Measurements from ENCODE around the gene FMNL3.
"Not testable (repeated sequence)": the region's sequence is repeated elsewhere in the genome, so short reads cannot be mapped to it uniquely, and the experiment has no call there.

FMNL3 gene

GRCh38 chr12:49631336-49631907, 75.8 kb downstream of the FMNL3 start:
- no peak for DNase-seq (ENCODE audit: low read depth)

DNA sequence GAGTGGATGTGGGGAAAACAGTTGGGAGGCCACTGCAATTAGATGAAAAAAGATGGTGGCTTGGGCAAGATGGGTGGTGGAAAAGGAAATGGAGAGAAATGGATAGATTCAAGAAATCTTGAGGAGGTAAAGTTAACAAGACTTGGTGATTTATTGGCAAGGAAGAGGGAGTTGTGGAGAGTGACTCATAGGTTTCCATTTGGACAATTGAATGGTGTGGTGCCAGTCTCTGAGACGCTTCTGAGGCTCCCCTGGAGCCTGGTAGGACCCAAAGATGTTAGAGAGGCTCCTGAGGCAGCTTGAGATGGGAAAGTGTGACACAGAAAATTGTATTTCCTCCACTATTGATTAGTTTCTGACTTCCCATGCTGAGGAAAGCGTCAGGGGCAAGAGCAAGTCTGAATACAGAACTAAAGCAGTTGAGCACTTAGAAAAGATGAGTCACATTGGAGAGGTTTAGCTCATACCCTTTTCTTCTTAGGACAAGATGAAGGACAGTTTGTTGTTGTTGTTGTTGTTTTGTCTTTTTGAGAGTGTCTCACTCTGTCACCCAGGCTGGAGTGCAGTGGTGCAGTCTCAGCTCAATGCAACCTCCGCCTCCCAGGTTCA, 79.3 kb downstream of the FMNL3 start:
- DNase-seq (ENCODE audit: low read depth), result no peak

- DNase-seq (ENCODE audit: low read depth), result no peak
These were observed 80.4 kb downstream of the FMNL3 start for GRCh38 chr12:49626836-49627235.

DNA sequence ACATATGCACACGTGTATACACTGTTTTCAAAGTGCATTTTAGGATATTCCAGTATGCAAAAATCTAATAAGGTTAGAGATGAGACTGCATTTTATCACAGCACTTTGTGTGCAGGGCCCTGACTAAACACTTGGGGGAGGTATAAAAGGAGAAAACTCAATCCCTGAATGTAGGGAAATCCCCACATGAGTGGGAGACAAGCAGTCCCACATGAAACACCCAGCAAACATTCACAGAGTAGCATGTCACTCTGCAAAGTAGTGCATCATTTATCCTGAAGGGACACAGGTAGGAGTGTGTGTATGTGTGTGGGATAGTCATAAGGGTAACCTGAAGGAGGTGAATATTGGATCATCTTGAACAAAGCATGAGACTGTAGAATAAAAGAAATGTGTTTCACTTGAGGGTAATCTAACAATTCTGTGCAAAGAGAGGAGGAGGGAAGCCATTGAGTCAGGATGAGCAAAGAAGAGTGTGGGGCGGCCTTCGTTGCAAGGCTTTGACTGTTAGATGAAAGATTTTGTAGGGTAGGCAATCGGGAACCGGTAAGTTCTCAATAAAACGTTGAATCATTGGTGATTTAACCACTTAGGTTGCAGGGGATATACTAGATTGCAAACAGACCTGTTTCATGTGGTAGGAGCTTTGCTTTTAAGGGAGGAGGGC, 80.9 kb downstream of the FMNL3 start:
- DNase-seq (ENCODE audit: low read depth), result no peak

GRCh38 chr12:49624921-49625577, 82.2 kb downstream of the FMNL3 start:
- DNase-seq (ENCODE audit: low read depth), result no peak

DNA sequence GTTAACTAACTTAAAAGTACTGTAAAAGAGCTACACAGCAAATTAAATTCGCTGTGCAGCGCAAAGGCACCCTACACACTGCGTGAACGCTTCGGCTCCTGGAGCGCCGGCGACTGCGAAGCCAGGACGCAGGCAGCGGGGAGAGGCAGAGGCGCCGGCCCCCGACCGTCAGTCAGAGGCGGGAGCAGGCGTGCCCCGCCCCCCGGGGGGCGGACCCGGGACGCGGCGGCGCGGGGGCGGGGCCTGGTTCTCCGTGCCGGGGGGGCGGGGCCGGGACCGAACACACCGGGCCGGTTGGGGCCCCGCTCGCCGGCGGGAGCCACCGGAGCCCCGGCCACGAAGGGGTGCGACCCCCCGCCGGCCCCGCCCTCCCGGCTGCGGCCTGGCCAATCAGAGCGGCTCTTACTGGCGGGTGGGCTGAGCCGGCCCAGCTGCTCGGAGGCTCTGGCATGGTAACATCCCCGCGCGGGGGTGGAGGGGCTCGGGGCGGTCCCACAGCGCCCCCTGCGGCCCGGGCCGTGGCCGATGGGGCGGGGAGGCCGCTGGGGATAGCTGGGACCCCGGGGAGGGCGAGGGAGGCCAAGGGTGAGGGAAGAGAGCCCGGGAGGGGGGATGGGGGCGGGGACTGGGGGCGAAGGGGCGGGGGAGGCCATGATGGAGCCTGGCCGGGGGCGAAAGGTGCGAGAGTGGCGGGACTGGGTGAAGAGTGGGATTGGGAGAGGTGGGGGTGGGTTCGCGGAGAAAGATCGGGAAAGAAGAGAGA, 83.9 kb downstream of the FMNL3 start, which contains the start of gene PRPF40B:
Gene PRPF40B (plus strand): TSS at position 420 of the 763 bp plus-strand sequence. CDS start 30 bp downstream, at position 450.
- peak; percentile 51 for DNase-seq (ENCODE audit: low read depth)

- no peak for DNase-seq (ENCODE audit: low read depth)
These were observed 84.6 kb downstream of the FMNL3 start for GRCh38 chr12:49622501-49623141.

DNA sequence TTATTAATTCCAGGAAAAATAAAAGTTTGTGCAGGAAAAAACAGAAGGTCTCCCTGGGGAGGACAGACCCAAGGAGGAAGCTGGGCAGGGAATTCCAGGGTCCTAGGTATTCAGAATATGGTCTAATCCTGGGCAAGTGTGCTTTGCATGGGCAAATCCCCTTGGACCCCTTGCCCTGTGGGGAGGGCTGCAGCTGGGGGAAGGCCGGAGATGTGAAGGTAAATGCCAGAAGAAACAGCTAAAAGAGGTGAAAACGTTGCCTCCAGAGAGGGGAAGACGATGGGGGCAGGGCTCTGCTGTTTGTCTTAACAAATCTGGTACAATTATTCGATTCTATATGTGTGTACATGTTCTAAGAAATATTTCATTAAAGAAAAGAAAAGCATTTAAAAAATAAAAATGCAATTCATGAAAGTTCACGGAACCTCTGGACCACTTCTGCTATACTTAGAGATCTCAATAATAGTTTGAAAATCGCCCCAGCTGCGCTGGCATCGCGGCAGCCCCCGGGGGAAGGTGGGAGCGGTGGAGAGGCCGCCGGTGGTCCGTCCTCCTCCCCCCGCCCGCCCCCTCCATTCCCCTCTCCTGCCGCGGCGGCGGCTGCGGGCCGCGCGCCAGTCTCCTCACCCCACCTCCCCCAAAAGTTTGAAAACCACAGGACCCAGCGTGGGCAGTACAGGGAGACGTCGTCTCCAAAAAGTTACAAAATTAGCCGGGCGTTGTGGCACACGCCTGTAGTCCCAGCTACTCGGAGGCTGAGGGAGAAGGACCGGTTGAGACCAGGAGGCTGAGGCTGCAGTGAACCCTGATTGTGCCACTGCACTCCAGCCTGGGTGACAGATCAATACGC, 85.3 kb downstream of the FMNL3 start:
- no peak for DNase-seq (ENCODE audit: low read depth)

- DNase-seq (ENCODE audit: low read depth), result no peak
These were observed 87.9 kb downstream of the FMNL3 start for GRCh38 chr12:49619286-49619685.

DNA sequence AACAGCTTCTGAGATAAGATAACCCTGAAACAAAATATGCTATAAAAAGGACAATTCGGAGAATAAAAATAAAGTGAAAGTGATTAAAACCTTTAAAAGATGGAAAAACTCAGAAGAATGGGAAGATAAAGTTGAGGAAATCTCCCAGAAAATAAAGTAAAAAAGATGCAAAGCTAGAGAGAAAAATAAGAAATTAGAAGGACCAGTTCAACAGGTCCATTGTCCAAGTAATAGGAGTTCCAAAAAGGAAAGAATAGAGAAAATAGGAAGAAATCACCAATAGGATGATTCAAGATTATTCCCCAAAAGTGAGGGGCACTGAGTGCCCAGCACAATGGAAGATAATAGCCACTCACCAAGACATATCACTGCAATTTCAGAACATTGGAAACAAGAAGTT, 88.6 kb downstream of the FMNL3 start:
- no peak for DNase-seq (ENCODE audit: low read depth)

GRCh38 chr12:49616533-49617219, 90.5 kb downstream of the FMNL3 start:
- DNase-seq (ENCODE audit: low read depth), result no peak

GRCh38 chr12:49615725-49616124, 91.5 kb downstream of the FMNL3 start:
- no peak for DNase-seq (ENCODE audit: low read depth)

GRCh38 chr12:49612210-49612609, 95.0 kb downstream of the FMNL3 start:
- no peak for DNase-seq (ENCODE audit: low read depth)

DNA sequence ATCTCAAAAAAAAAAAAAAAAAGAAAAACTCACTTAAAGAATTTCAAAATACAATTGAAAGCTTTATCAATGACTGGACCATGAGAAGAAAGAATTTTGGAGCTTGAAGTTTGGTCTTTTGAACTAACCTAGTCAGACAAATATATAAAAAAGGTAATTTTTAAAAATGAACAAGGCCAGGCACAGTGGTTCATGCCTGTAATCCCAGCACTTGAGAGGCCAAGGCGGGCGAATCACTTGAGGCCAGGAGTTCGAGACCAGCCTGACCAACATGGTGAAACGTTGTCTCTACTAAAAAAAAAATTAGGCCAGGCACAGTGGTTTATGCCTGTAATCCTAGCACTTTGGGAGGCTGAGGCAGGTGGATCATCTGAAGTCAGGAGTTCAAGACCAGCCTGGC, 96.4 kb downstream of the FMNL3 start:
- DNase-seq (ENCODE audit: low read depth), result not testable (repeated sequence)

- DNase-seq (ENCODE audit: low read depth), result no peak
These were observed 97.4 kb downstream of the FMNL3 start for GRCh38 chr12:49609875-49610154.

GRCh38 chr12:49609059-49609874, 97.9 kb downstream of the FMNL3 start:
- DNase-seq (ENCODE audit: low read depth), result no peak

GRCh38 chr12:49605539-49605938, 101.7 kb downstream of the FMNL3 start, which contains the start of gene FAM186B:
Gene FAM186B, minus strand, starts transcription at chr12:49605639. Its CDS starts 162 bp downstream, at chr12:49605477.
- DNase-seq (ENCODE audit: low read depth), result not testable (repeated sequence)

DNA sequence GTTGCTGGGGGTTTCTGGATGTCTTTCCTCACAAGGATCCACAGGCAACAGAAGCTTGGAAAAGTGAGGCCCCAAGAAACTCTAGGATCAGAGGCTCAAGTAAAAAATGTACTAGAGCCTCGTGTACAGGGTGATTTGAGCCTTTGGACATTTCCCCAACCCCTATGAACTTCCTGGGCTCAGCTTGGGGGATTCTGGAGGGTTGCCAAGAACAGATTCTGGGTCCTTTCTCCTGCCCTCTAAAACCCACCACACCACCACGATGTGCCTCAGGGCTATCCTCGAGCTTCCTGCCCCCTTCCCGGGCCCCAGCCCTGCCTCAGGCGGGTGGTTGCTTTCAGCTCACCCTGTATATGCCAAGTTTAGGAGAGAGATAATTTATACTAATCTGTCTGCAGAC, 102.3 kb downstream of the FMNL3 start:
- no peak for DNase-seq (ENCODE audit: low read depth)

GRCh38 chr12:49603721-49604120, 103.5 kb downstream of the FMNL3 start:
- DNase-seq (ENCODE audit: low read depth), result no peak
